ENCODE results near the gene PTPN22.
A peak's percentile ranks its signal among the peaks of the same experiment; 100 is the strongest.

The PTPN22 gene

GRCh38 chr1:113871597-113872113 lies at the start of gene PTPN22:
TSS of gene PTPN22 (minus strand) at chr1:113871712.
- peak; percentile 82 for DNase-seq

GRCh38 chr1:113918243-113918642 lies 46.7 kb upstream of the PTPN22 start:
- DNase-seq = no peak

- DNase-seq = no peak
Observed at GRCh38 chr1:113917400-113918082, 46.0 kb upstream of the PTPN22 start.

- no peak for DNase-seq
Observed at GRCh38 chr1:113916974-113917373, 45.5 kb upstream of the PTPN22 start.

GRCh38 chr1:113913887-113914664 lies 42.6 kb upstream of the PTPN22 start:
- DNase-seq = no peak

- no peak for DNase-seq
Observed at GRCh38 chr1:113913312-113913668, 41.8 kb upstream of the PTPN22 start.

DNA sequence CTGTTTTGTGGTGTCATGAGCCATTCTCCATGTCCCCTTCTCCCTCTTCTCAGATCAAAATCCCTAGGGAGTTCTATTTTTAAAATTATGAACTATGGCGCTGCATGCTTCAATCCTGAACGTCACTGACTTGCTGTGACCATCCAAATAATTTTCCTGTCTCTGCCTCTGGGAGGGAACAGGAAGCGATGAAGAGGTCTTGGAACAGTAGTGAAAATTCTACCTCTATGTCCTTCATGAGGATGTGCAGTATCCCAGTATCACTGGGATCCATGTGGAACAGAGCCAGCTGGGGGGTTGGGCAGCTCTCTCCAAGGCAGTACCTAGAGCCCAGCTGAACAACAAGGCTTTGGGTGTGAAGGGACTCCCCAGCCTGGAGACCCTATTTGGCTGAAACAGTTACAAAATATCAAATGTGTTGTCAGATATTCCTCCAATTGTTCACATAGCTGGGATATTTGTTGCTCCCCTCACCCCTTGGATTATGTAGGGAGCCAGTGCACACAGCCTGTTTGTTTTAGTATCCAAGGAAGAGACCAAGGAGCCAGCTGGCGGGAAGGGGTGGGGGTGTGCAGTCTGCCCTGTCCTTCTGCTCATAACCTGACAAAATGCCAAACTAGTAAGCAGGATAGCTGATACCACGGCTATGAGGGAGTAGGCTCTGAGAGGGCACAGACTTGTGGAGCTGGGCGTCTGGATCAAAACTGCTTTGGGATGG lies 41.2 kb upstream of the PTPN22 start:
- DNase-seq = no peak

GRCh38 chr1:113905435-113905861 lies 33.9 kb upstream of the PTPN22 start:
- no peak for DNase-seq

DNA sequence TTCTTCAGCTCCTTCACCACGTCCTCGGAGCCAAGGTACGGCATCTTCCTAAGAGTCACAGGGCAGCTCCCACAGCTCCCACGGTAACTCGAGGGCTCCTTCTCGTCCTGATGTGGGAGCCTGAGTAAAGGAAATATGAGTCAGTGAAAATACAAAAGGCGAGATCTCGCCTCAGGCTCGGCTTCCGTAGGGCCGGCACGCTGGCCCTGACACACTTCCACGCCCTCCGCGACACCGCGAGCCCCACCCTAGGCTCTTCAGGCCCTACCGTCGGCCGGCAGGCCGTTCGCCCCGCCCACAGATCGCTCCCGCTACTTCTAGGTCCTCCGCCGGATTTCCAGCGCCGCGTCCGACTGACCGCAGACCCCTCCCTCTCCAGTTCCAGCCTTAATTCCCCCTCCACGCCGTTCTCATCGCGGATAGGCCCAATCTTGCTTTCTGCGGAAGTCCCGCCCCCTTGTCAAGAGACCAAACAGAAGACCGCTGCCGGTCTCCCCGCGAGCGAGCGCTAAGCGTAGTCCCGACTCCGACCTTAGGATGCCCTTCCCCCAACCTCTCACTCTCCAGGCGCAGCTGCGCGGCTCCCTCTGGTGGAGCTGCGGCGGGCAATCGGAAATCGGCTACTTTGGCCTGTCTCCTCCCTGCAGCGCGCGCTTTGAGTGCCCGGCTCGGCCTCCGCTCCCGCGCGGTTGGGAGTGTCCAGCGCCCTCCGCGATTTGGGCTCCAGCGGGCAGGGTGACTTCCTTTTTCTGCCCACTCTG lies 33.3 kb upstream of the PTPN22 start, which contains the start of the genes AP4B1 and DCLRE1B:
TSS of gene AP4B1 (minus strand) at position 126 of the 761 bp plus-strand sequence. CDS start at position 44, 82 bp downstream.
TSS of gene DCLRE1B (plus strand) at position 653 of the 761 bp plus-strand sequence. CDS start 261 bp downstream, outside the sequence.
- DNase-seq = peak; percentile 97

GRCh38 chr1:113904293-113904673 lies 32.8 kb upstream of the PTPN22 start:
- DNase-seq = no peak

DNA sequence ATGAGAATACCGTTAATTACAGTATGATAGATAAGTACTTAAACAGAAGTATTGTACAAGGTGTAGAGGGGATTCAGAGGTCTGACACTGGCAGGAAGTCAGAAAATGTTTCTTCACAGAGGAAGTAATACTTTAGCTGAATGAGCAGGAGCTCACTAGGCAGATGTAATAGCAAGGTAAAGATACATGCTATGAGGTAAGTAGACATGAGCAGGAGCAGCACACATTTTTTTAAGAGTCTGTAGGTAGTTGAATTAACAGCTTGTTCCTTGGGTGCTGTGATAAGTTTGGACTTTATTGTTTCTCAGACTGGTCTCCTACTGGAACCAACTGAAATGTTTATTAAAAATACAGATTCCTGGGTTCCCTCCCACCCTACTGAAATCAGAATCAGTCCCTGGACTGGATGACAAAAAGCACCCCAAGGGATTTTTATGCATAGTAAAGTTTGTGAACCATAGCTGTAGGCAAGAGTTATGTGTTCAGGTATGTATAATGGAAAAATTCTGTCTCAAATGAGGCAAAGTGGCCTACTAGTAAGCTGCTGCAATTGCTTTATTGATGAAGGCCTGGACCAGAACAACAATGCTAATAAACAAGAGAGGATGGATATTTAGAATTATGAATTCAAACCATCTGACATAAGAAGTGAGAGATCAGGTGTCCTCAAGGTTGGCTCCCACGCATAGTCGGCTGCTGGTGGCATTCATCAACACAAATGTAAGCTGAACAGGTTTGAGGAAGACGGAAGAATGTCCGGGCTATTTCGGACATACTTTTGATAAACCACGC lies 32.2 kb upstream of the PTPN22 start:
- no peak for DNase-seq

DNA sequence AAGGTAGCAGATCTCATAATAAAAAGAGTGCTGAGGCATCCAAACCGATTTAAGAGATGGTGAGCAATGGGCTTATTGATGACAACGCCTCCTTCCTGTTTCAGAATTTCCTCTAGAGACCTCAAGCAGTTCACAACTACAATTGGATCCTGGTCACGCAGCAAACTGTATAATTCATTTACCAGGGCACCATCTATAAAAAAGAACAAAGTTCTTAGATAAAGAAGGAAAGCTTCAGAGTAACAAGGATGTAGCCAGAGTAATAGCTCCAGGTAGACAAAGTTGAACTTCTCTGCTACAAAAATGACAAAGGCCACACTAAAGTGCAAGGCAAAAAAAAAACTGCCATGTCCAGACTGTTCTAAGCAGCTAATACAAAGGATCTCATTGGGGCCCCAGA lies 29.7 kb upstream of the PTPN22 start:
- no peak for DNase-seq

- DNase-seq = no peak
Observed at GRCh38 chr1:113899111-113899510, 27.6 kb upstream of the PTPN22 start.

- no peak for DNase-seq
Observed at GRCh38 chr1:113898241-113898814, 26.8 kb upstream of the PTPN22 start.

GRCh38 chr1:113895961-113896360 lies 24.4 kb upstream of the PTPN22 start:
- DNase-seq = no peak

GRCh38 chr1:113895098-113895497 lies 23.6 kb upstream of the PTPN22 start:
- no peak for DNase-seq

GRCh38 chr1:113893267-113893666 lies 21.8 kb upstream of the PTPN22 start:
- DNase-seq = no peak

GRCh38 chr1:113891631-113892220 lies 20.2 kb upstream of the PTPN22 start:
- no peak for DNase-seq

DNA sequence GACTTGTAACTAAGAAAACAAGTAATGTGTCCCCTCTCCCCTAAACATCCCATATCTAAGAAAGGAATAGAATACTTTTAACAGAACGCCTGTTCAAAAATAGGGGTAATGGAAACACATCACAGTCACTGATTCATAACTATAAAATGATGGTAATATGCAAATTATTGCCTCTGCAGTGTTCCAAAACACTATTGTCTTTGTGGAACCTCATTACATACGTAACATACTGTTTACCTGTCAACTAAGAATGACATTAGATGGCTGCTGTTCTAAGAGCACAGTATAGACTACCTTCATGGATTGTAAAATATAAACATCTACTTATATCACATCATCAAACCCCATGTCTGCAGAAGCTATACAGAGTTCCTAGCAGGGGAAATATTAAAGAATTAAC lies 19.3 kb upstream of the PTPN22 start:
- DNase-seq = no peak

- no peak for DNase-seq
Observed at GRCh38 chr1:113887402-113888175, 16.1 kb upstream of the PTPN22 start, which contains the start of gene BCL2L15. TSS of gene BCL2L15 (minus strand) at chr1:113887581. CDS start at chr1:113887375, 206 bp downstream.
